ENCODE data around the gene CORO2A.
A peak's percentile ranks its signal among the peaks of the same experiment; 100 is the strongest.

Gene CORO2A

GRCh38 chr9:98152526-98152925 lies 39.9 kb downstream of the CORO2A start:
- H3K4me3 ChIP-seq (ENCODE audit: low read depth, low read length), result no peak overlapping the region
- TF ChIP-seq, protein P1, sequence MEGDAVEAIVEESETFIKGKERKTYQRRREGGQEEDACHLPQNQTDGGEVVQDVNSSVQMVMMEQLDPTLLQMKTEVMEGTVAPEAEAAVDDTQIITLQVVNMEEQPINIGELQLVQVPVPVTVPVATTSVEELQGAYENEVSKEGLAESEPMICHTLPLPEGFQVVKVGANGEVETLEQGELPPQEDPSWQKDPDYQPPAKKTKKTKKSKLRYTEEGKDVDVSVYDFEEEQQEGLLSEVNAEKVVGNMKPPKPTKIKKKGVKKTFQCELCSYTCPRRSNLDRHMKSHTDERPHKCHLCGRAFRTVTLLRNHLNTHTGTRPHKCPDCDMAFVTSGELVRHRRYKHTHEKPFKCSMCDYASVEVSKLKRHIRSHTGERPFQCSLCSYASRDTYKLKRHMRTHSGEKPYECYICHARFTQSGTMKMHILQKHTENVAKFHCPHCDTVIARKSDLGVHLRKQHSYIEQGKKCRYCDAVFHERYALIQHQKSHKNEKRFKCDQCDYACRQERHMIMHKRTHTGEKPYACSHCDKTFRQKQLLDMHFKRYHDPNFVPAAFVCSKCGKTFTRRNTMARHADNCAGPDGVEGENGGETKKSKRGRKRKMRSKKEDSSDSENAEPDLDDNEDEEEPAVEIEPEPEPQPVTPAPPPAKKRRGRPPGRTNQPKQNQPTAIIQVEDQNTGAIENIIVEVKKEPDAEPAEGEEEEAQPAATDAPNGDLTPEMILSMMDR (conservative IDR thresholded peaks at IDR 0.05; ENCODE audit: low read depth, low read length), result no peak
- no peak for DNase-seq (ENCODE audit: low read depth)

GRCh38 chr9:98150721-98151120 lies 41.7 kb downstream of the CORO2A start:
- H3K4me3 ChIP-seq (ENCODE audit: low read depth, low read length), result no peak overlapping the region
- TF ChIP-seq, protein P1 (conservative IDR thresholded peaks at IDR 0.05; ENCODE audit: low read depth, low read length), result no peak
- no peak for DNase-seq (ENCODE audit: low read depth)

- H3K4me3 ChIP-seq (ENCODE audit: low read depth, low read length), result no peak overlapping the region
- TF ChIP-seq, protein P1 (conservative IDR thresholded peaks at IDR 0.05; ENCODE audit: low read depth, low read length), result no peak
- no peak for DNase-seq (ENCODE audit: low read depth)
Measured at GRCh38 chr9:98150164-98150563, 42.3 kb downstream of the CORO2A start.

GRCh38 chr9:98149422-98149821 lies 43.0 kb downstream of the CORO2A start:
- TF ChIP-seq, protein P1 (conservative IDR thresholded peaks at IDR 0.05; ENCODE audit: low read depth, low read length), result no peak
- no peak for DNase-seq (ENCODE audit: low read depth)
- no peak overlapping the region for H3K4me3 ChIP-seq (ENCODE audit: low read depth, low read length)

DNA sequence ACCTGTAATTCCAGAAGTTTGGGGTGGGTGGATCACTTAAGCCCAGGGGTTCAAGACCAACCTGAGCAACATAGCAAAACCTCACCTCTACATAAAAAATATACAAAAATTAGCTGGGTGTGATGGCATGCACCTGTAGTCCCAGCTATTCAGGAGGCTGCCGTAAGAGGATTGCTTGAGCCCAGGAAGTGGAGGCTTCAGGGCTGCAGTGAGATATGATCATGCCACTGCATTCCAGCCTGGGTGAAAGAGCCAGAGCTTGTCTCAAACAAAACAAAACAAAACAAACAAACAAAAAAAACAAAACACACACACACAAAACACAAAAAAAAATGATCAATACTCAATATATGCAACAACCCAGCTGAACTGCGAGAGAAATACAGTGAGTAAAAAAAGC lies 44.0 kb downstream of the CORO2A start:
- DNase-seq (ENCODE audit: low read depth), result no peak
- TF ChIP-seq, protein P1 (conservative IDR thresholded peaks at IDR 0.05; ENCODE audit: low read depth, low read length), result no peak
- no peak overlapping the region for H3K4me3 ChIP-seq (ENCODE audit: low read depth, low read length)

- H3K4me3 ChIP-seq (ENCODE audit: low read depth, low read length), result no peak overlapping the region
- no peak for DNase-seq (ENCODE audit: low read depth)
- TF ChIP-seq, protein P1 (conservative IDR thresholded peaks at IDR 0.05; ENCODE audit: low read depth, low read length), result no peak
Measured at GRCh38 chr9:98147582-98147981, 44.9 kb downstream of the CORO2A start.

DNA sequence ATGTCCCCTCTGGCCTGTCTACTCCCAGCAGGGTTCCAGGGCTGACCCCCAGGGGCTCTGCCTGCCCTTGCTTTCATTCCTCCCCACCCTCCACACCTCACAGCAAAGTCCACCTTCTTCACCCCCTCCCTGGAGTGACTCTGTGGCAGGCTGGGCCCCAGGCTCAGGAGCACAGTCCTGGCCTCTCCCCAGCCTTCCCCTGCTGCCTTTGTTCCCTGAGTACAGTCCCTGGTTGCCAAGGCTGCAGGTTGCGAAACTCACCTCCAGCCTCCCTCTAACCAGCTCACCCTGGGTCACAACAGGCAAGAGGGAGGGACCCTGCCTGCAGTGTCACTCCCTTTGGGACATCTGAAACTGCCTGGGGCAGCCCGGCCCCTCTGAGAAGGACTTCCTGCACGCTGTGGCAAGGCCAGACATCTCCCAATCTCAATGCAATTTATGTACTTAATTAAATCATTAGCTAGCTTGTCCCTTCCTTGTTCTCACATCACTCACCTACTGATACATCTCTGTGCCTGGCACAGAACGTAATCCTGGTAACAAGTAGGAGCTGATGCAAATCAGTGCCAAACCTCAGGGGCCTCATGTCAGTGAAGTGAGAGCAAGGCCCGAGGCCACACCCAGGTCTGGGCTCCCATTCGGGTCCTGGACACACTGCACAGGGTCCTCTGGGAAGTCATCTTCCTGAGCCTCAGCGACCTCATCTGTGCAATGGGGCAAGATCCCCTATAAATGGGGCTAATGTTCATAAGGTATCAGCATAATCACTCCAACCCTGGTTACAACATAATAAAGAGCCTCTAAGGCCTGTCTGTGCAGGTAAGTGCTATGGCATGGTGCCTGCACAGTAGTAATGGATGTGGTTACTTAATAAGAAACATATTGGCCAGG lies 46.1 kb downstream of the CORO2A start:
- peak; percentile 50 for DNase-seq (ENCODE audit: low read depth)
- H3K4me3 ChIP-seq (ENCODE audit: low read depth, low read length), result no peak overlapping the region
- TF ChIP-seq, protein P1 (conservative IDR thresholded peaks at IDR 0.05; ENCODE audit: low read depth, low read length), result no peak

Measured in choroid plexus epithelial cell (primary cell).